HEK293 (cell line): ENCODE results near the gene DAAM2.

Source experiments
- CTCF ChIP-seq: fragments of 450-650 bp; formaldehyde crosslinking; IDR thresholded peaks from 2 replicates; pipeline ENCODE4 v1.5.1; 2016; ENCODE audit warnings: missing biosample characterization, missing genetic modification characterization
- ZXDB ChIP-seq: fragments of 450-650 bp; formaldehyde crosslinking; IDR thresholded peaks from 2 replicates; pipeline ENCODE4 v1.5.1; 2016; ENCODE audit warnings: missing biosample characterization, missing genetic modification characterization

DNA sequence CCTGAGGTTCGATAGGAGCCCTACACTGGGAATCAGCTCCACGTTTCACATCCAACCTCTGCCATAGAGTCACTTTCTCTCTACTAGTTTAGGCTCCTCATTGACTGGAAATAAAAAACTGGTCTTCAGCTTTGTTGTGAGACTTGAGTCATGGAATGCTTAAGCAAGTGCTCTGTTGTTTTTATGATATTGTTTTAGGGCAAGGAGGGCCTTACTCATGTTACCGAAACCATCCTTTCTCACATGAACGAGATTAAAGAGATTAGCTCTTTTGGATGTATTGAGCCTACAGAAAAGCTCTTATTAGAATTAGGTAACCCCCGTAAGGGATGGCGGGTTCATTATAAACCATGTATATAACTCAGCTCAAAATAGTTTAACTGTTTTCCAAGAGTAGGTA, 149.0 kb downstream of the DAAM2 start:
- TF ChIP-seq CTCF, result no peak
- TF ChIP-seq ZXDB (tag by site-specific recombination), result no peak
